ENCODE data around the gene HRH1.

DNA sequence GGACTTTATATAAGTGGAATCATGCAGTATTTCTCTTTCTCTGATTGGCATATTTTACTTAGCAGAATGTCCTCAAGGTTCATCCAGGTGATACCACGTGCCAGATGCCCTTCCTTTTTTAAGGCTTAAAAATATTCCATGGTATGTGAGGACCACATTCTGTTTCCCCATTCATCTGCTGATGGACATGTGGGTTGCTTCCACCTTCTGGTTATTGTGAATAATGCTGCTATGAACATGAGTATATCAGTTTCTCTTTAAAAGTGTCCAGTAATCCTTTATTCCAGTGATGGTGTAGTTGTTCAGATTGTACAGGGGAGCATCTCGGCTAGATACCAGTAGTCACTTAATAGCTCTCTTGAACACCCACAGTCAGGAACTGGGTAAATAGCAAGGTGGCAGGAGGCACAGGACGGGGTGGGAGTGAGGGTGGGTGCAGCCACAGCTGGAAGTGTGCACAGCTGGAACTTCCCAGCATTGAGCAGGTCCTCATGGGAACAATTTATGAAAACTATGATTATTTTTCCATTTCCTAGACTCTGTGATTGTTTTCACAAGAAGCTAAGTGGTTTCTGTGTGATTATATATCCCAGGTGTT is 67.6 kb downstream of the HRH1 start:
- TF ChIP-seq, protein P1, sequence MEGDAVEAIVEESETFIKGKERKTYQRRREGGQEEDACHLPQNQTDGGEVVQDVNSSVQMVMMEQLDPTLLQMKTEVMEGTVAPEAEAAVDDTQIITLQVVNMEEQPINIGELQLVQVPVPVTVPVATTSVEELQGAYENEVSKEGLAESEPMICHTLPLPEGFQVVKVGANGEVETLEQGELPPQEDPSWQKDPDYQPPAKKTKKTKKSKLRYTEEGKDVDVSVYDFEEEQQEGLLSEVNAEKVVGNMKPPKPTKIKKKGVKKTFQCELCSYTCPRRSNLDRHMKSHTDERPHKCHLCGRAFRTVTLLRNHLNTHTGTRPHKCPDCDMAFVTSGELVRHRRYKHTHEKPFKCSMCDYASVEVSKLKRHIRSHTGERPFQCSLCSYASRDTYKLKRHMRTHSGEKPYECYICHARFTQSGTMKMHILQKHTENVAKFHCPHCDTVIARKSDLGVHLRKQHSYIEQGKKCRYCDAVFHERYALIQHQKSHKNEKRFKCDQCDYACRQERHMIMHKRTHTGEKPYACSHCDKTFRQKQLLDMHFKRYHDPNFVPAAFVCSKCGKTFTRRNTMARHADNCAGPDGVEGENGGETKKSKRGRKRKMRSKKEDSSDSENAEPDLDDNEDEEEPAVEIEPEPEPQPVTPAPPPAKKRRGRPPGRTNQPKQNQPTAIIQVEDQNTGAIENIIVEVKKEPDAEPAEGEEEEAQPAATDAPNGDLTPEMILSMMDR (IDR thresholded peaks at IDR 0.05 in 2 of 3, conservative IDR thresholded peaks at IDR 0.05 in 1 of 3; ENCODE audit: control insufficient read depth in 2 of 3, extremely low read depth in 1 of 3, insufficient read depth in 1 of 3, low read depth in 3 of 3, low read length in 3 of 3): no peak
- TF ChIP-seq FOS (IDR thresholded peaks at IDR 0.05; ENCODE audit: borderline replicate concordance, extremely low read depth, insufficient read length) (no peak), KDM1A (IDR thresholded peaks at IDR 0.05; ENCODE audit: borderline replicate concordance) (no peak), EP300 (IDR thresholded peaks at IDR 0.05; ENCODE audit: borderline replicate concordance in 1 of 2, control insufficient read depth in 1 of 2, low read depth in 2 of 2, low read length in 2 of 2) (no peak), HDAC2 (IDR thresholded peaks at IDR 0.05) (no peak), FOXM1 (IDR thresholded peaks at IDR 0.05; ENCODE audit: low read depth, low read length) (no peak), CHD2 (IDR thresholded peaks at IDR 0.05; ENCODE audit: borderline replicate concordance, low read depth, low read length) (no peak), TCF3 (IDR thresholded peaks at IDR 0.05; ENCODE audit: borderline replicate concordance, insufficient read depth, low read depth, low read length) (no peak)
- TF ChIP-seq, protein P2, sequence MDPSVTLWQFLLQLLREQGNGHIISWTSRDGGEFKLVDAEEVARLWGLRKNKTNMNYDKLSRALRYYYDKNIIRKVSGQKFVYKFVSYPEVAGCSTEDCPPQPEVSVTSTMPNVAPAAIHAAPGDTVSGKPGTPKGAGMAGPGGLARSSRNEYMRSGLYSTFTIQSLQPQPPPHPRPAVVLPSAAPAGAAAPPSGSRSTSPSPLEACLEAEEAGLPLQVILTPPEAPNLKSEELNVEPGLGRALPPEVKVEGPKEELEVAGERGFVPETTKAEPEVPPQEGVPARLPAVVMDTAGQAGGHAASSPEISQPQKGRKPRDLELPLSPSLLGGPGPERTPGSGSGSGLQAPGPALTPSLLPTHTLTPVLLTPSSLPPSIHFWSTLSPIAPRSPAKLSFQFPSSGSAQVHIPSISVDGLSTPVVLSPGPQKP (IDR thresholded peaks at IDR 0.05; ENCODE audit: low read depth, low read length): no peak
